ENCODE results near the gene AGPAT1. TPM values are rescaled to one million over a fixed set of nuclear protein-coding genes. Genes with fewer than 3 reads are reported as not detected.
"Not testable (repeated sequence)": the region's sequence is repeated elsewhere in the genome, so short reads cannot be mapped to it uniquely, and the experiment has no call there.

Gene AGPAT1
- total RNA-seq, 1 experiment from 2014 or later: 108 TPM

DNA sequence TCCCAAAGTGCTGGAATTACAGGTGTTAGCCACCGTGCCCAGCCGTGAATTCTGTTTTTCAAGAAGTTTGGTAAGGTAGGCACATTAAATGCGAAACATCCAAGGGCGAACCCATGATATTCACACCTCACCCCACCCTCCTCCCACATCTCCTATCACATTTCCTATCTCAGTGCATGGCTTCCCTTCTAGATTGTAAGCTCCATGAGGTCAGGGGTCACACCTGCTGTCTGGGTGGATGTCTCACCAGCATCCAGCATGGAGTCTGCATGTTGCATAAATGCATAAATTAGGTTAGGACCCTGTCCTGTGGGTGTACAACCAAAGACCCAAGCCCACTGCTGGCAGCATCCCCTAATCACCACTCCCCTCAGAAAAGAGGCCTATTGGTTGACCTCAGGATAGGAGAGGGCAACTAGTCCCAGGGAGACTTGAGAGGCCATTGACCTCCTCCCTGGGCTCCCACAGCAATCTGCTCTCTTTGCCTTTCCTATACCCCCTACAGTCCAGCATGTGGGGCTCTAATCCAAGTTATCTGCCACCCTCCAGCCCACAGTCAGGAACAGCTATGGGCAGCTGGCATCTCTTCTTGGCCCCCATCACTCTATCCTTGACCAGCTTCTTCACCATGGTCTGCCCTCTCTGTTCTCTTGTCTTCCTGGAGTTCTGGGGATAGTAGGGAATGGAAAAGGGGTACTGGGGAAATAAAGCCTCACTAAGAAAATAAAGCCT, 28.3 kb downstream of the AGPAT1 start:
- intact Hi-C loops (cut with micrococcal nuclease; ENCODE audit: unreplicated experiment): no loop called here

DNA sequence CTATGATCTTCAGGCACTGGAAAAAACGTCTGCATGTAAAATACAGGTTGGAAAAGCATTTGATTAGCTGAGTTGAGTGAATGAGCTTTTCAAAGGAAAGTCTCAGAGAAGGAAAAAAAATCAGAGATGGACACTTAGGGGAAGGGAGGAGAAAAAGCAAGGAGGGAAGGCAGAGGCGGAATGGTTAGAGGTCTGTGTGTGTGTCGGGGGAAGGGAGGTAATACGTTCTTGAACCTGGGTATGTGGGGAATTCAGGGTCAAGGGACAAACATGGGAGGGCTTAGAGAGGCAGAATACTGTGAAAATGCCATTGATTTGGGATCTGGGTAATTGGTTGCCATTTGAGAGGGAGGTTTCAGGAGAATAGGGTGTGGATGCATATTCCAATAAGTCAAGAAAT, 29.2 kb downstream of the AGPAT1 start:
- H3K36me3 ChIP-seq (ENCODE audit: insufficient read depth, low read length, poor library complexity, severe bottlenecking): no peaks in the 10 kb centered on the region
- intact Hi-C loops (cut with micrococcal nuclease; ENCODE audit: unreplicated experiment): no loop called here
- H3K4me3 ChIP-seq (ENCODE audit: low read depth, low read length, poor library complexity, severe bottlenecking): no peak overlapping the region
- H3K27ac ChIP-seq (ENCODE audit: low read depth, low read length, poor library complexity, severe bottlenecking): no peak overlapping the region
- H3K9me3 ChIP-seq (ENCODE audit: low read depth, low read length, poor library complexity, severe bottlenecking): no peaks in the 10 kb centered on the region
- ChIA-PET POLR2A (ENCODE audit: low non-redundant PET) (no interaction called here), CTCF (no interaction called here)
- no TSS peak for BruUV-seq (replicated peaks)
- H3K4me1 ChIP-seq (ENCODE audit: insufficient read depth, low read length, poor library complexity, severe bottlenecking): peaks cover 3% of the 10 kb centered on the region
- H3K27me3 ChIP-seq (replicated peaks; ENCODE audit: insufficient read depth, low read depth, low read length, poor library complexity): no peaks in the 10 kb centered on the region
- DNase-seq (ENCODE audit: low spot score): no peak
- no peak for TF ChIP-seq EZH2 (IDR thresholded peaks at IDR 0.05; ENCODE audit: borderline replicate concordance, low read depth, low read length, poor library complexity, severe bottlenecking)
- TF ChIP-seq, protein P1, sequence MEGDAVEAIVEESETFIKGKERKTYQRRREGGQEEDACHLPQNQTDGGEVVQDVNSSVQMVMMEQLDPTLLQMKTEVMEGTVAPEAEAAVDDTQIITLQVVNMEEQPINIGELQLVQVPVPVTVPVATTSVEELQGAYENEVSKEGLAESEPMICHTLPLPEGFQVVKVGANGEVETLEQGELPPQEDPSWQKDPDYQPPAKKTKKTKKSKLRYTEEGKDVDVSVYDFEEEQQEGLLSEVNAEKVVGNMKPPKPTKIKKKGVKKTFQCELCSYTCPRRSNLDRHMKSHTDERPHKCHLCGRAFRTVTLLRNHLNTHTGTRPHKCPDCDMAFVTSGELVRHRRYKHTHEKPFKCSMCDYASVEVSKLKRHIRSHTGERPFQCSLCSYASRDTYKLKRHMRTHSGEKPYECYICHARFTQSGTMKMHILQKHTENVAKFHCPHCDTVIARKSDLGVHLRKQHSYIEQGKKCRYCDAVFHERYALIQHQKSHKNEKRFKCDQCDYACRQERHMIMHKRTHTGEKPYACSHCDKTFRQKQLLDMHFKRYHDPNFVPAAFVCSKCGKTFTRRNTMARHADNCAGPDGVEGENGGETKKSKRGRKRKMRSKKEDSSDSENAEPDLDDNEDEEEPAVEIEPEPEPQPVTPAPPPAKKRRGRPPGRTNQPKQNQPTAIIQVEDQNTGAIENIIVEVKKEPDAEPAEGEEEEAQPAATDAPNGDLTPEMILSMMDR (conservative IDR thresholded peaks at IDR 0.05; ENCODE audit: low read depth, low read length): no peak

More for the DNA sequence above, 28.3 kb downstream of the AGPAT1 start:
- ChIA-PET CTCF (no interaction called here), POLR2A (ENCODE audit: low non-redundant PET) (no interaction called here)
- TF ChIP-seq EZH2 (IDR thresholded peaks at IDR 0.05; ENCODE audit: borderline replicate concordance, low read depth, low read length, poor library complexity, severe bottlenecking): no peak
- TF ChIP-seq, protein P1 (conservative IDR thresholded peaks at IDR 0.05; ENCODE audit: low read depth, low read length): no peak
- BruUV-seq (replicated peaks): no TSS peak
- no peak overlapping the region for H3K27ac ChIP-seq (ENCODE audit: low read depth, low read length, poor library complexity, severe bottlenecking)
- no peaks in the 10 kb centered on the region for H3K36me3 ChIP-seq (ENCODE audit: insufficient read depth, low read length, poor library complexity, severe bottlenecking)
- no peaks in the 10 kb centered on the region for H3K9me3 ChIP-seq (ENCODE audit: low read depth, low read length, poor library complexity, severe bottlenecking)
- no peak overlapping the region for H3K4me3 ChIP-seq (ENCODE audit: low read depth, low read length, poor library complexity, severe bottlenecking)
- no peaks in the 10 kb centered on the region for H3K27me3 ChIP-seq (replicated peaks; ENCODE audit: insufficient read depth, low read depth, low read length, poor library complexity)
- peaks cover 11% of the 10 kb centered on the region for H3K4me1 ChIP-seq (ENCODE audit: insufficient read depth, low read length, poor library complexity, severe bottlenecking)
- no peak for DNase-seq (ENCODE audit: low spot score)

GRCh38 chr6:32146287-32146686, 29.6 kb downstream of the AGPAT1 start:
- CTCF ChIA-PET: no interaction called here
- no peak overlapping the region for H3K4me3 ChIP-seq (ENCODE audit: low read depth, low read length, poor library complexity, severe bottlenecking)
- no peak for DNase-seq (ENCODE audit: low spot score)
- POLR2A ChIA-PET (ENCODE audit: low non-redundant PET): no interaction called here
- no peaks in the 10 kb centered on the region for H3K36me3 ChIP-seq (ENCODE audit: insufficient read depth, low read length, poor library complexity, severe bottlenecking)
- no peak for TF ChIP-seq EZH2 (IDR thresholded peaks at IDR 0.05; ENCODE audit: borderline replicate concordance, low read depth, low read length, poor library complexity, severe bottlenecking)
- TF ChIP-seq, protein P1 (conservative IDR thresholded peaks at IDR 0.05; ENCODE audit: low read depth, low read length): no peak
- BruUV-seq (replicated peaks): no TSS peak
- H3K4me1 ChIP-seq (ENCODE audit: insufficient read depth, low read length, poor library complexity, severe bottlenecking): peaks cover 2% of the 10 kb centered on the region
- H3K27me3 ChIP-seq (replicated peaks; ENCODE audit: insufficient read depth, low read depth, low read length, poor library complexity): no peaks in the 10 kb centered on the region
- no peak overlapping the region for H3K27ac ChIP-seq (ENCODE audit: low read depth, low read length, poor library complexity, severe bottlenecking)
- intact Hi-C loops (cut with micrococcal nuclease; ENCODE audit: unreplicated experiment): no loop called here
- H3K9me3 ChIP-seq (ENCODE audit: low read depth, low read length, poor library complexity, severe bottlenecking): no peaks in the 10 kb centered on the region

DNA sequence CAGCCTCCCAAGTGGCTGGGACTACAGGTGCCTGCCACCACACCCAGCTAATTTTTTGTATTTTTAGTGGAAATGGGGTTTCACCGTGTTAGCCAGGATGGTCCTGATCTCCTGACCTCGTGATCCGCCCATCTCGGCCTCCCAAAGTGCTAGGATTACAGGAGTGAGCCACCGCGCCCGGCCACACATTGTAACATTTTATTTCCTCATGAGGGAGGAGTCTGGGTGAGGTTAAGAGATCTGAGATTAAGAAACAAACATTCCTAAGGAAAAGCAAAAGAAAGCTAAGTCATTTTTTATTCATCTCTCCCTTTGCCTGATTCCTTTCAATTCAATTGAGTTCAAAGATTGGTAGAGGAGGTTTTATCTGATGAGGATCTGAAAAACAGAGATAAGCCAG, 31.6 kb downstream of the AGPAT1 start:
- H3K27ac ChIP-seq (ENCODE audit: low read depth, low read length, poor library complexity, severe bottlenecking); DNase-seq (ENCODE audit: low spot score); BruUV-seq (replicated peaks); H3K4me1 ChIP-seq (ENCODE audit: insufficient read depth, low read length, poor library complexity, severe bottlenecking); POLR2A ChIA-PET (ENCODE audit: low non-redundant PET); H3K36me3 ChIP-seq (ENCODE audit: insufficient read depth, low read length, poor library complexity, severe bottlenecking); H3K27me3 ChIP-seq (replicated peaks; ENCODE audit: insufficient read depth, low read depth, low read length, poor library complexity); H3K9me3 ChIP-seq (ENCODE audit: low read depth, low read length, poor library complexity, severe bottlenecking); CTCF ChIA-PET; H3K4me3 ChIP-seq (ENCODE audit: low read depth, low read length, poor library complexity, severe bottlenecking); intact Hi-C loops (cut with micrococcal nuclease; ENCODE audit: unreplicated experiment): not testable (repeated sequence)
